Stimulated activated naive B cell treated with anti-CD40 and anti-IgM and Interleukin-4, amounts not matched to agents 10 μg/mL and 1 μg/mL and 100 μg/mL, for 72 hours (primary cell): ENCODE results near the gene ENTHD1.

Experiments used
- ATAC-seq, 2 donors: fragments of 150-1000 bp; cut with Tn5 transposase; replicated peaks; 2 replicates each; pipeline ENCODE4 v1.10.0; 2021; ENCODE audit warnings: moderate library complexity in 1 of 2
- DNase-seq: peaks from one replicate; pipeline ENCODE4 v3.0.0; 2021
- H3K27ac Mint-ChIP-seq: one replicate; pipeline ENCODE4 v1.8.0; 2022; ENCODE audit warnings: mild to moderate bottlenecking, mixed read lengths
- H3K27me3 Mint-ChIP-seq, 2 donors: one replicate each; pipeline ENCODE4 v1.8.0; 2022; ENCODE audit warnings: mixed read lengths in 2 of 2
- H3K36me3 Mint-ChIP-seq, 2 donors: one replicate each; pipeline ENCODE4 v1.8.0; 2022; ENCODE audit warnings: mixed read lengths in 2 of 2, mild to moderate bottlenecking in 1 of 2
- H3K4me1 Mint-ChIP-seq, 2 donors: one replicate each; pipeline ENCODE4 v1.8.0; 2022; ENCODE audit warnings: mixed read lengths in 2 of 2, mild to moderate bottlenecking in 1 of 2
- H3K4me3 Mint-ChIP-seq, 2 donors: one replicate each; pipeline ENCODE4 v1.8.0; 2022; ENCODE audit warnings: mild to moderate bottlenecking in 2 of 2, mixed read lengths in 2 of 2, moderate library complexity in 1 of 2
- H3K9me3 Mint-ChIP-seq, 2 donors: one replicate each; pipeline ENCODE4 v1.8.0; 2022; ENCODE audit warnings: mixed read lengths in 2 of 2, mild to moderate bottlenecking in 1 of 2

ENTHD1 gene

GRCh38 chr22:39725351-39726035 lies 168.1 kb downstream of the ENTHD1 start:
- Mint-ChIP-seq H3K4me1 (peaks cover 0 to 2% of the 10 kb centered on the region in 2 donors), H3K27me3 (peaks cover 12 to 23% of the 10 kb centered on the region in 2 donors), H3K36me3 (no peaks in the 10 kb centered on the region), H3K4me3 (no peak overlapping the region), H3K27ac (no peak overlapping the region), H3K9me3 (peaks cover 0 to 2% of the 10 kb centered on the region in 2 donors)
- ATAC-seq (no peak), DNase-seq (no peak)

GRCh38 chr22:39724857-39725256 lies 168.7 kb downstream of the ENTHD1 start:
- Mint-ChIP-seq H3K36me3 (no peaks in the 10 kb centered on the region), H3K4me1 (peaks cover 0 to 2% of the 10 kb centered on the region in 2 donors), H3K9me3 (peaks cover 0 to 2% of the 10 kb centered on the region in 2 donors), H3K27ac (no peak overlapping the region), H3K27me3 (peaks cover 15 to 26% of the 10 kb centered on the region in 2 donors), H3K4me3 (no peak overlapping the region)
- ATAC-seq (no peak), DNase-seq (no peak)

- peaks cover 0 to 2% of the 10 kb centered on the region in 2 donors for H3K9me3 Mint-ChIP-seq
- H3K36me3 Mint-ChIP-seq, result no peaks in the 10 kb centered on the region
- H3K4me3 Mint-ChIP-seq, result no peak overlapping the region
- DNase-seq, result no peak
- no peak for ATAC-seq
- H3K27me3 Mint-ChIP-seq, result peaks cover 15 to 26% of the 10 kb centered on the region in 2 donors
- H3K27ac Mint-ChIP-seq, result no peak overlapping the region
- peaks cover 2% of the 10 kb centered on the region in 2 donors for H3K4me1 Mint-ChIP-seq
Measured at GRCh38 chr22:39724390-39724789, 169.2 kb downstream of the ENTHD1 start.

- Mint-ChIP-seq H3K27me3 (peaks cover 15 to 26% of the 10 kb centered on the region in 2 donors), H3K36me3 (no peaks in the 10 kb centered on the region), H3K27ac (no peak overlapping the region), H3K9me3 (peaks cover 0 to 2% of the 10 kb centered on the region in 2 donors), H3K4me3 (no peak overlapping the region), H3K4me1 (peaks cover 2 to 6% of the 10 kb centered on the region in 2 donors)
- no peak for DNase-seq
- ATAC-seq, result no peak
Measured at GRCh38 chr22:39723899-39724351, 169.6 kb downstream of the ENTHD1 start.

GRCh38 chr22:39723463-39723862 lies 170.1 kb downstream of the ENTHD1 start:
- H3K27ac Mint-ChIP-seq, result no peak overlapping the region
- H3K27me3 Mint-ChIP-seq, result peaks cover 15 to 26% of the 10 kb centered on the region in 2 donors
- no peak for DNase-seq
- ATAC-seq, result no peak
- H3K4me1 Mint-ChIP-seq, result peaks cover 2 to 6% of the 10 kb centered on the region in 2 donors
- peaks cover 0 to 2% of the 10 kb centered on the region in 2 donors for H3K9me3 Mint-ChIP-seq
- no peak overlapping the region for H3K4me3 Mint-ChIP-seq
- no peaks in the 10 kb centered on the region for H3K36me3 Mint-ChIP-seq

- no peak overlapping the region for H3K4me3 Mint-ChIP-seq
- no peak for DNase-seq
- peaks cover 2 to 6% of the 10 kb centered on the region in 2 donors for H3K4me1 Mint-ChIP-seq
- no peak for ATAC-seq
- H3K27ac Mint-ChIP-seq, result no peak overlapping the region
- H3K36me3 Mint-ChIP-seq, result no peaks in the 10 kb centered on the region
- H3K27me3 Mint-ChIP-seq, result peaks cover 15 to 26% of the 10 kb centered on the region in 2 donors
- H3K9me3 Mint-ChIP-seq, result peaks cover 0 to 2% of the 10 kb centered on the region in 2 donors
Measured at GRCh38 chr22:39722501-39722900, 171.1 kb downstream of the ENTHD1 start.

- no peaks in the 10 kb centered on the region for H3K36me3 Mint-ChIP-seq
- H3K27me3 Mint-ChIP-seq, result peaks cover 15 to 23% of the 10 kb centered on the region in 2 donors
- DNase-seq (no peak), ATAC-seq (no peak)
- H3K4me3 Mint-ChIP-seq, result no peak overlapping the region
- peaks cover 2 to 6% of the 10 kb centered on the region in 2 donors for H3K4me1 Mint-ChIP-seq
- no peak overlapping the region for H3K27ac Mint-ChIP-seq
- H3K9me3 Mint-ChIP-seq, result peaks cover 0 to 2% of the 10 kb centered on the region in 2 donors
Measured at GRCh38 chr22:39722032-39722325, 171.6 kb downstream of the ENTHD1 start.

GRCh38 chr22:39721206-39722031 lies 172.1 kb downstream of the ENTHD1 start:
- no peak overlapping the region for H3K4me3 Mint-ChIP-seq
- ATAC-seq (peak; percentile 34 to 54), DNase-seq (no peak)
- H3K36me3 Mint-ChIP-seq, result no peaks in the 10 kb centered on the region
- H3K27ac Mint-ChIP-seq, result no peak overlapping the region
- H3K27me3 Mint-ChIP-seq, result peaks cover 15 to 18% of the 10 kb centered on the region in 2 donors
- peaks cover 2 to 6% of the 10 kb centered on the region in 2 donors for H3K4me1 Mint-ChIP-seq
- peaks cover 0 to 2% of the 10 kb centered on the region in 2 donors for H3K9me3 Mint-ChIP-seq

GRCh38 chr22:39719559-39720450 lies 173.8 kb downstream of the ENTHD1 start:
- Mint-ChIP-seq H3K36me3 (no peaks in the 10 kb centered on the region), H3K4me1 (peaks cover 2 to 6% of the 10 kb centered on the region in 2 donors), H3K27ac (no peak overlapping the region), H3K4me3 (no peak overlapping the region), H3K9me3 (peaks cover 0 to 2% of the 10 kb centered on the region in 2 donors), H3K27me3 (peaks cover 7 to 16% of the 10 kb centered on the region in 2 donors)
- ATAC-seq (no peak), DNase-seq (no peak)

GRCh38 chr22:39718921-39719475 lies 174.6 kb downstream of the ENTHD1 start:
- ATAC-seq (no peak), DNase-seq (no peak)
- H3K36me3 Mint-ChIP-seq, result no peaks in the 10 kb centered on the region
- peaks cover 7 to 16% of the 10 kb centered on the region in 2 donors for H3K27me3 Mint-ChIP-seq
- H3K4me1 Mint-ChIP-seq, result peaks cover under 1 to 6% of the 10 kb centered on the region in 2 donors
- H3K9me3 Mint-ChIP-seq, result peaks cover 0 to 2% of the 10 kb centered on the region in 2 donors
- no peak overlapping the region for H3K4me3 Mint-ChIP-seq
- H3K27ac Mint-ChIP-seq, result no peak overlapping the region

- no peak overlapping the region for H3K27ac Mint-ChIP-seq
Measured at GRCh38 chr22:39718206-39718605, 175.4 kb downstream of the ENTHD1 start.

GRCh38 chr22:39717099-39717498 lies 176.5 kb downstream of the ENTHD1 start:
- DNase-seq, result no peak

More at GRCh38 chr22:39718206-39718605, 175.4 kb downstream of the ENTHD1 start:
- ATAC-seq (no peak), DNase-seq (no peak)
- peaks cover 0 to under 1% of the 10 kb centered on the region in 2 donors for H3K9me3 Mint-ChIP-seq
- no peak overlapping the region for H3K4me3 Mint-ChIP-seq
- peaks cover 3 to 7% of the 10 kb centered on the region in 2 donors for H3K4me1 Mint-ChIP-seq
- H3K36me3 Mint-ChIP-seq, result no peaks in the 10 kb centered on the region
- peaks cover 7 to 11% of the 10 kb centered on the region in 2 donors for H3K27me3 Mint-ChIP-seq

GRCh38 chr22:39716534-39716933 lies 177.0 kb downstream of the ENTHD1 start:
- no peak for ATAC-seq
- H3K4me3 Mint-ChIP-seq, result no peak overlapping the region

More at GRCh38 chr22:39717099-39717498, 176.5 kb downstream of the ENTHD1 start:
- Mint-ChIP-seq H3K27me3 (peaks cover 9 to 12% of the 10 kb centered on the region in 2 donors), H3K9me3 (no peaks in the 10 kb centered on the region), H3K36me3 (no peaks in the 10 kb centered on the region), H3K4me3 (no peak overlapping the region), H3K27ac (no peak overlapping the region), H3K4me1 (peaks cover 9 to 18% of the 10 kb centered on the region in 2 donors)
- no peak for ATAC-seq

More at GRCh38 chr22:39716534-39716933, 177.0 kb downstream of the ENTHD1 start:
- Mint-ChIP-seq H3K36me3 (no peaks in the 10 kb centered on the region), H3K27ac (no peak overlapping the region), H3K27me3 (peaks cover 14 to 15% of the 10 kb centered on the region in 2 donors), H3K9me3 (no peaks in the 10 kb centered on the region), H3K4me1 (peaks cover 13 to 24% of the 10 kb centered on the region in 2 donors)
- DNase-seq, result no peak
